GM19238 (cell line): Measurements from ENCODE around the gene SUN2.

Experiments used
- DNase-seq: peaks from one replicate; pipeline ENCODE4 v3.0.0; 2011; ENCODE audit warnings: low spot score; ENCODE audit not compliant: insufficient read length

SUN2 gene

DNA sequence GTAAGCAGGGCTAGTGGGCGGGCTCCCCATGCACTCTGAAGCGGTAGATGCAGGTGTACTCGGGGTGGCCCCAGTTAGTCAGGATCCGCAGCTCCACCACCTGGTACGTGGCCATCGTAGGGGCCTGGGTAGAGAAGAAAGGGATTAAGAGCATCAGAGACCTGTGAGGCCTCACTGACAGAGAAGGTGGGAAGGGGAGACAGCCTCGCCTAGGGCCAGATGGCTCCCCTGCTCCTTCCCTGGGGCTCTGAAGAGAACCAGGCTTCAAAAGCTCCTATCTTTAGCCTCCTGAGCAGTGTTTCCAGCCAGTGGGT is 19.6 kb downstream of the SUN2 start:
- DNase-seq: no peak

DNA sequence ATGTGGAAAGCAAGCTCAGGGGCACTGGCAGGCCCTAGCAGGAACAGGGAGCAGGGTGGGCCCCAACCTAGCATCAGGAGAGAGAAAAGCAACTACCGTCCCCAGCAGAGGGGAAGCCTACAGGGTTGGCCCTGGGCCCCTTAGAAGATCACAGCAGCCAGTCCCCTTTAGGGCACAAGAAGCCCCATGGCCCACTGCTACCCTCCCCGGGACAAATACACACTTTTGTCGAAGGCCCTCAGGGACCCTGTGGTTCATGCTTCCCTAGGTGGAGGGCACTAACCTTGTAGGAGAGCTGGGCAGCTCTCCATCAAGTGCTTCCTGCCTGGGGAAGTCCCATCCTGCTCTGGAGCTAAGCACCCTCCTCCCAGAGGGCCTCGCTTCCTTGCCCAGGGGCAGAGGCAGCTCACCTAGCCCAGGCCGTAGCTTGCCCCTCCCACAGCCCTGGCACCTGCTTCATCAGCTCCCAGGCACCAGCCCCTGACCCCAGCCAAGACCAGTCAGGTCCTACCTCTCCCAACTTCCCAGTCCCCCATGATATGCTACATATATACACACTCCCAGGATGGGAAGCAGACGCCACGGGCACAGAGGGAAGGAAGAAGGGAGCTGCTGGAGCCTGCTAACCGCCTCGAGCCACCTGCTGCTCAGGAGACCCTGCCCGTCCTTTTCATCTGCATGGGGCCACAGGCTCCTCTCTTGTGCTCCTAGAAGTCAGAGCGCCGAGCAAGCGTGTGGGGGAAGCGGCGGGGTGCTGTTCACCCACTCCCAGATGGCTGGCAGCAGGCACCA is 20.1 kb downstream of the SUN2 start:
- no peak for DNase-seq

- DNase-seq: no peak
Measured at GRCh38 chr22:38735126-38735464, 20.7 kb downstream of the SUN2 start.

GRCh38 chr22:38734421-38735100 is 21.2 kb downstream of the SUN2 start:
- DNase-seq: no peak

DNA sequence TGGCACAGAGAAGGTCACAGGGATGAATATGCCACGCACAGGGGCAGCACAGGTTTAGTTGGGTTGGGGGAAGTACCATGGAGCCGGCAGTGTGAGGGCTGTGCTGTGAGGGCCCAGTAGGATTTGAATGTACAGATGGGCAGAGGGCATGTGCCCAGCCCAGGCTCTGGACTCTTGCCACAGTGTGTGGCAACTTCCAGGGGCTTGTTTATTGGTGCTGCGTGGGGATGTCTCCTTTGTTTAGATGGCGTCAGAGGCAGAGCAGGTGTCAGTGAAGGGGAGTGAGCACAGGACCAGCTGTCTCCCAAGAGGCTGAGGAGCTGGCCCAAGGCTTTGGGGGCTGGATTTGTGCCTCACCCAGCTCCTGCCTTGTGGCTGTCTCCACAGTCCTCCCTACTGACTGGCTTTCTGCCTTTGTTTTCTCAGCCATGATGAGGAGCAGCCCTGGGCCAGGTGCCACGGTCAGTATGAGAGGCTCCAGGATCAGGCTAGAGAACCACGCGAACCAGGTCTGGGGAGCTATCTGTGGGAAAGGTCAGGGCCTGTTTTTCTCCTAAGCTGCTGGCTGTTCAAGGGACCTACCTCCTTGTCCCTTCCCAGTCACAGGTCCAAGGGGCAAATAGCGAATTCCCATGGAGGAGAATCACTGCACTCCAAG is 21.9 kb downstream of the SUN2 start:
- no peak for DNase-seq

GRCh38 chr22:38733329-38733723 is 22.5 kb downstream of the SUN2 start:
- no peak for DNase-seq

GRCh38 chr22:38732251-38732815 is 23.5 kb downstream of the SUN2 start:
- no peak for DNase-seq

DNA sequence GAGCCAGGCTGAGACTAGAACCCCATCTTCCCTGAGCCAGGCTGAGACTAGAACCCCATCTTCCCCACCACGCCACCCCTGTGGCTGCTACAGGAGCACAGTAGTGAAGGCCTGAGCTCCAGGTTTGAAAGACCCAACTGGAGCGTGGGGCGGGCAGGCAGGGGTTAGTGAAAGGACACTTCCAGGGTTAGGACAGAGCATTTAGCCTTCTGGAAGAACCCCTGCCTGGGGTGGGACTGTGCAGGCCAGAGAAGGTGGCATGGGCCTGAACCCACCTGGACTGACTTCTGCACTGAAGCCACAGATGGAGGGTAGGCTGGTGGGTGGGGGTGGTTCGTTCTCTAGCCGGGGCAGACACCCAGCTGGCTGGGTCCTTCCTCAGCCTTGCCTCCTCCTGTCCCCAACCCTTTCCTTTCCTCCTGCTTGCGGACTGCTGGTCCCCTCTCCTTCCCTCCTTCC is 24.1 kb downstream of the SUN2 start:
- DNase-seq: no peak

DNA sequence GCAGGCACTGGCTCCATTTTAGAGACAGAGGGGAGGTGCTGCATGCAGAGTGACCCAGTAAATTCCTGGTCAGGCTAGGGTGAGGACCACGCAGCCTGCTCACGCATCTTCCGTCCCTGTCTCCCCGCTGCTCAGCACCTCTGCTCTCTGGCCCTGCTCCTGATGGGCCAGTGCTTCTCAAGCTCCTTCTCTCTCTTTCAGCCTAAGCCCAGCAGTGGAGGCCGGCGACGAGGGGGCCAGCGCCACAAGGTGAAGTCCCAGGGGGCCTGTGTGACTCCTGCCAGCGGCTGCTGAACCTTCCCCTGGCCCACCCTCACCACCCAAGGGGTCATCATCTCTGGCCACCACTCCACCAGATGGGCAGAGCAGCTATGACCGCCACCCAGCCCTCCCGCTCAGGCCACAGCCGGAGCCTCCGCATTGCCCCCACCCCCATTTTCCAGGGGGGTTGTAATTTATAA is 25.4 kb downstream of the SUN2 start:
- no peak for DNase-seq

- DNase-seq: no peak
Measured at GRCh38 chr22:38729946-38730345, 25.9 kb downstream of the SUN2 start.

DNA sequence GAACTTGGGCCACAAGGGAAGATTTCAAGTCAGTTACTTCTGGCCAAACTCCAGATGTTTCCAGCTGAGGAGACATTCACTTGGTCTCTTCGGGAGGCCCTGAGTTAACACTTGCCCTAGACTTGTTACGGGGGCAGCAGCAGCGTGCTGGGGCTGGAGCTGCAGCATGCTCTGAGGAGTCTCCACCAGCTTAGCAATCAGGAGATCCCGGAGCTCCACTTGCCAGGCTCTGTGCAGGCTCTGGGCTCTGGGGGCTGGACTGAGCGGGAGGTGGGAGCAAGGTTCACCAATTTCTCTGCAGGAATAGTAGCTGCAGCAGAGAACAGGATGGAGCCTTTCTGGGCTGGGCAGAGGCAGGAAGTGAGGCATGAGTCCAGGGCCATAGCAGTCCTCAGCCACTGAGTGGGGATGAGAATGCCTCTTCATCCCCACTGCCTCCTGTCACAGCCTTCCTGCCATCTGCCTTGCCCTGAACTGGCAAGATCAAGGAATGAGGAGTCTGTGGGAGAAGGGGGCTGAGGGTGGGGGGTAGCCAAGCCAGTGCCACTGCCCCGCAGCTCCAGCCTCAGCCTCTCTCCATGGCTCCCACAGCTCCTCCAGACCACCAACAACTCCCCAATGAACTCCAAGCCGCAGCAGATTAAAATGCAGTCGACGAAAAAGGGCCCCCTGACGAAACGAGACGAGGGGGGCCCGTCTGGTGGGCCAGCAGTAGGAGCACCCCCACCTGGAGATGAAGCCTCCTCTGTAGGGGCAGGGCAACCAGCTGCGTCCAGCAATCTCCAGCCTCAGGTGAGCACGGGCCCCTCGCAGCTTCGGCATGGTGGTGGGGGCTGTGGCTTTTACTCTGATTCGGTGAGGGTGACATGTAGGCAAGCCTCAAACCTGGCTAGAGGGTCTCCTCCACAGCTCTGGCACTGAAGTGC is 26.7 kb downstream of the SUN2 start:
- no peak for DNase-seq

- no peak for DNase-seq
Measured at GRCh38 chr22:38727530-38728451, 28.0 kb downstream of the SUN2 start.

- no peak for DNase-seq
Measured at GRCh38 chr22:38727123-38727522, 28.7 kb downstream of the SUN2 start.

DNA sequence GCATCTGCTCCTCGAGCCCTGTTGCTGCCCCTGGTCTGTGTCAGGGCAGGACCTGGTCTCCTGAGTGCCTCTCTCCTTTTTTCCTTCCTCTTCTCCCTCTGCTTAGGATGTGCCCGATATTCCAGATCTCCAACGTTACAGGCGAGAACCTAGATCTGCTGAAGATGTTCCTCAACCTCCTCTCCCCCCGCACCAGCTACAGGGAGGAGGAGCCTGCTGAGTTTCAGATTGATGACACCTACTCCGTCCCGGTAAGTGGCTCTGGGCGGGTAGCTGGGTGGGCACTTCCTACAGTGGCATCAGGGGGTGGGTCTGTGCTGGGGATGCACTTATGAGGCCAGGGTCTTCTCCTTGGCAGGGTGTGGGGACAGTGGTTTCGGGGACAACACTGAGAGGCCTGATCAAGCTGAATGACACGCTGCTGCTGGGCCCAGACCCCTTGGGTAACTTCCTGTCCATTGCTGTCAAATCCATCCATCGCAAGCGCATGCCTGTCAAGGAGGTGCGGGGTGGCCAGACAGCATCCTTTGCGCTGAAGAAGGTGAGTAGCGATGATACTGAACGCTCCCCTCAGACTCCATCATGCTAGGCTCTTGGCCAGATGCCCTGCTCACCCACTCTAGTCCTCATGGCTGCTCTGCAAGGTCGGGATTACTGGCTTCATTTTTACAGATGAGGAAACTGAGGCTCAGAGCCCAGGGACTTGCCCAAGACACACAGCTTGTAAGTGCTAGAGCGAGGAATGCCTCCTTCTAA is 29.7 kb downstream of the SUN2 start:
- DNase-seq: no peak

DNA sequence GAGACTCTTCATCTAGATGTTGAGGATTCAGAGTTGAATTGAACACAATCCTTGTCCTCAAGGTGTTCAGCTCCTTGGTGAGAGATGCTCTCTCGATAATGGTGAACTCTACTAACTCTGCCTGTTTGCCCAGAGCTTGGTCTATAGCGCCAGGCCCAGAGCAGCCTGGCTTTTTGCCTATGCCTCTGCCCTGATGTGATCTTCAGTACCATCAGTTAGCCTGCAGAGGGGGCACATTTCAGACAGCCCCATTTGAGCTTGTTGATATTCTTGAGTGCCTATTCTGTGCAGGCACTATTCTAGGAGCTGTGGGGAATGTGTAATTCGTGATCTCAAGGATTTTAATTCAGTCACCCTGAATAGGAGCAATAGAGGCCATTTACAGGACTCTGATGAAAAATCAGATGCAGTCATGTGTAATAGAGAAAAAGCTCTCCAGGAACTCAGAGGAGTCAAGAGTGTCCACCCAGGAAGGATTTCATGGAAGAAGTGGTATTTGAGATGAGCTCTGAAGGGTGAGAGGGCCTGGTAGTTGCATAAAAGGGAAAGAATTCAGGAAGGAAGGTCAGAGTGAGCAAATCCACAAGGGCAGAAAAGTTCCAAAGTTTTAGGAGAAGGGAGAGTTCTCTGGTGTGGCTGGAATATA is 30.7 kb downstream of the SUN2 start:
- no peak for DNase-seq

DNA sequence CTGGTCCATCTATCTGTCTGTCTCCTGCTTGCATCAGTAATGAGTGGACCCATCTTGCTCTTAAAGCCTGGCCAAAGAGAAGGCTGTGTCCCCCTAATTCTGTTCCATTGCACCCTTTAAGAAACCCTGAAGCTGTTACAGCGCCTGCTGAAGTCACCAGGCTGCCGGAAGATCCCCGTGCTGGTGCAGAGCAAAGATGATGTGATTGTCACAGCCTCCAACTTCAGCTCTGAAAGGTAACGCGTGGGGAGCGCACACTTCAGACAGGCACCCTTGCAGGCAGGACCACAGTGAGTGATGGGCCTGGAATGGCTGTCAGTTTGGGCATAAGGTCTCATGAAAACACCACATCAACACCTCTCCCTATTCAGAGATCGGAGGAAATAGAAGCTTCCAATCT is 31.6 kb downstream of the SUN2 start:
- no peak for DNase-seq

DNA sequence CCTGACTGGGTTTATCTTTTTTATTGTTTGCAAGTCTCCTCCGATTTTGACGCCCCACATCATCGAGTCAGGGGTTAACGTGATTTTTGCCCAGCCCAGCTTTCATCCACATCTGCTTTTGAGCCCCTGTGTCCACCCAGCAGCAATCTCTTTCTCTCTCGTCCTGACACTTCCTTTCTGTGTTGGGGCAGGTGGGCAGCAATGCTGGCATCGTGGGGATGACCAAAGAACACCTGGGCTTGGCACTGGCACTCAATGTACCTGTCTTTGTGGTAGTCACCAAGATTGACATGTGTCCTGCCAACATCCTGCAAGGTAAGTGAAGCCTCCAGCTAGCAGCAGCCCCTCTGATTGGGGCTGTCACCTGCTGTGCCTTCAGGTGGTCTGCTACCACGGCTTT is 34.2 kb downstream of the SUN2 start:
- DNase-seq: no peak

DNA sequence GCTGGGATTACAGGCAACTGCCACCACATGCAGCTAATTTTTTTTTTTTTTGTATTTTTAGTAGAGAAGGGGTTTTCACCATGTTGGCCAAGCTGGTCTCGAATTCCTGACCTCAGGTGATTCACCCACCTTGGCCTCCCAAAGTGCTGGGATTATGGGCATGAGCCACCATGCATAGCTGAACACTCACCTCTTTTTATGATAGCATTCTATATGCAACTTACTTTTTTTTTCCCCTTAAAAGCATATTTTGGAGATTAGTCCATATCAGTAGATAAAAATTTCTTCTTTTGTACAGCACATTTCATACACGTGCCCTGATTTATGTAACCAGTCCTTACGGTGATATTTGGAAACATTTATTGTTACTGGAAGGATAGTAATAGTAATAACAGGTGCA is 35.4 kb downstream of the SUN2 start:
- no peak for DNase-seq

GRCh38 chr22:38719196-38719595 is 36.6 kb downstream of the SUN2 start:
- no peak for DNase-seq
